GM12892 (cell line): ENCODE results near the gene SYPL1.

Source experiments
- POLR2A ChIP-seq: IDR thresholded peaks from 2 replicates; pipeline ENCODE4 v1.6.1; 2011; ENCODE audit warnings: low read depth, low read length, control low read depth
- POLR2AphosphoS5 ChIP-seq: IDR thresholded peaks from 2 replicates; pipeline ENCODE4 v1.6.1; 2011; ENCODE audit warnings: low read depth, low read length, control low read depth

DNA sequence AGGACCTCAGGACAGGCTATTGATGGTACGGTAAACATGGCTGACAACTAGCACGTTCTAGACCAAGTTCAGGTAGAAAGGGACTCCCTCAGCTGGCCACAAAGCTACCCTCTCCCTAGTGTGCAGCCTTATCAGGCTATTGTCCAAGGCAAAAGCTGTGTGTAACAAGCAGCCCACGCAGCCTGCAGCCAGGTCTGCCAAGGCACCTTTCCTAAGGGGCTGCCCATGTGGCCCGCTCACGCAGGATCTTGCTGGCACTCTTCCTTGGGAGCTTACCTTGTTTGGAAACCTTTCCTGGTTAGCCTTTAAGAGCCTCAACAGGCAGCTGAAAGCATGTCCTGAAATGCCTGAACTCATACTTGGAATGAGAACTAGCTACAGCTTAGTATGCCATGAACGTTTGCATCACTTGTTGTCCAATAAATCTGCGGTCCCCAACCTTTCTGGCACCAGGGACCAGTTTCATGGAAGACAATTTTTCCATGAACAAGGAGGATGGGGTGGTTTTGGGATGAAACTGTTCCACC, 51.7 kb downstream of the SYPL1 start:
- no peak for TF ChIP-seq POLR2A
- no peak for TF ChIP-seq POLR2AphosphoS5
